ENCODE measurements around the gene SELENOO. TPM values are rescaled to one million over a fixed set of nuclear protein-coding genes. Genes with fewer than 3 reads are reported as not detected.
A peak's percentile ranks its signal among the peaks of the same experiment; 100 is the strongest.

SELENOO gene
- total RNA-seq, 2 experiments from 2014 or later: 30.0 to 35.6 TPM

- Mint-ChIP-seq H3K27me3 (no peaks in the 10 kb centered on the region), H3K4me1 (peaks cover 35% of the 10 kb centered on the region), H3K9me3 (ENCODE audit: low read depth) (no peaks in the 10 kb centered on the region), H3K36me3 (peaks cover 7% of the 10 kb centered on the region), H3K27ac (peak within 1 kb of the TSS; percentile 95), H3K4me3 (peak within 1 kb of the TSS; percentile 95)
- CTCF ChIA-PET: interaction anchor here (1.3 kb wide), 1 partner anchor 14 kb away, joined by 5 read pairs; no protein-coding TSS in a partner anchor
- DNase-seq (peak; percentile 92), ATAC-seq (peak; percentile 68)
Measured at GRCh38 chr22:50185375-50186087, 15.3 kb upstream of the SELENOO start, which contains the start of gene TRABD. TRABD (plus strand) TSS chr22:50185913; CDS start chr22:50193061, 7,148 bp downstream.

- Mint-ChIP-seq H3K9me3 (ENCODE audit: low read depth) (no peaks in the 10 kb centered on the region), H3K27ac (peak overlapping the region; percentile 95), H3K36me3 (peaks cover 8% of the 10 kb centered on the region), H3K4me1 (peaks cover 37% of the 10 kb centered on the region), H3K27me3 (no peaks in the 10 kb centered on the region), H3K4me3 (peak overlapping the region; percentile 95)
- DNase-seq (no peak), ATAC-seq (no peak)
- CTCF ChIA-PET: interaction anchor here (1.2 to 2.4 kb wide), 4 partner anchors 25 to 65 kb away, joined by 3 to 14 read pairs (median 4); partner anchors contain the start of gene HDAC10
Measured at GRCh38 chr22:50186181-50186714, 14.6 kb upstream of the SELENOO start.

- Mint-ChIP-seq H3K27me3 (no peaks in the 10 kb centered on the region), H3K27ac (peak overlapping the region; percentile 95), H3K36me3 (peaks cover 14% of the 10 kb centered on the region), H3K9me3 (ENCODE audit: low read depth) (no peaks in the 10 kb centered on the region), H3K4me1 (peaks cover 44% of the 10 kb centered on the region), H3K4me3 (peak overlapping the region; percentile 95)
- CTCF ChIA-PET: interaction anchor here (1.2 to 2.4 kb wide), 4 partner anchors 24 to 64 kb away, joined by 3 to 14 read pairs (median 4); partner anchors contain the start of gene HDAC10
- ATAC-seq: no peak
- peak; percentile 67 for DNase-seq
Measured at GRCh38 chr22:50186761-50187523, 13.9 kb upstream of the SELENOO start.

- no peaks in the 10 kb centered on the region for H3K9me3 Mint-ChIP-seq (ENCODE audit: low read depth)
- DNase-seq (no peak), ATAC-seq (no peak)
- H3K27me3 Mint-ChIP-seq: no peaks in the 10 kb centered on the region
- peaks cover 56% of the 10 kb centered on the region for H3K4me1 Mint-ChIP-seq
- CTCF ChIA-PET: interaction anchor here (2.4 kb wide), 1 partner anchor 39 kb away, joined by 14 read pairs; no protein-coding TSS in a partner anchor
- H3K27ac Mint-ChIP-seq: peak overlapping the region; percentile 95
- no peak overlapping the region for H3K4me3 Mint-ChIP-seq
- H3K36me3 Mint-ChIP-seq: peaks cover 20% of the 10 kb centered on the region
Measured at GRCh38 chr22:50188356-50188755, 12.5 kb upstream of the SELENOO start.

GRCh38 chr22:50189184-50189848, 11.5 kb upstream of the SELENOO start:
- no peaks in the 10 kb centered on the region for H3K9me3 Mint-ChIP-seq (ENCODE audit: low read depth)
- ATAC-seq: no peak
- H3K4me1 Mint-ChIP-seq: peaks cover 55% of the 10 kb centered on the region
- CTCF ChIA-PET: interaction anchor here (0.7 to 3.4 kb wide), 6 partner anchors 13 to 171 kb away, joined by 3 to 16 read pairs (median 3); no protein-coding TSS in a partner anchor
- peak overlapping the region; percentile 95 for H3K27ac Mint-ChIP-seq
- peak overlapping the region; percentile 88 for H3K4me3 Mint-ChIP-seq
- H3K27me3 Mint-ChIP-seq: no peaks in the 10 kb centered on the region
- peaks cover 20% of the 10 kb centered on the region for H3K36me3 Mint-ChIP-seq
- no peak for DNase-seq

GRCh38 chr22:50189849-50190181, 11.0 kb upstream of the SELENOO start:
- Mint-ChIP-seq H3K4me1 (peaks cover 52% of the 10 kb centered on the region), H3K27me3 (no peaks in the 10 kb centered on the region), H3K36me3 (peaks cover 20% of the 10 kb centered on the region), H3K4me3 (peak overlapping the region; percentile 88), H3K9me3 (ENCODE audit: low read depth) (no peaks in the 10 kb centered on the region), H3K27ac (peak overlapping the region; percentile 95)
- ATAC-seq (peak; percentile 6), DNase-seq (no peak)
- CTCF ChIA-PET: interaction anchor here (0.7 to 3.4 kb wide), 7 partner anchors 12 to 172 kb away, joined by 3 to 16 read pairs (median 3); no protein-coding TSS in a partner anchor

GRCh38 chr22:50190182-50190940, 10.4 kb upstream of the SELENOO start:
- Mint-ChIP-seq H3K4me1 (peaks cover 52% of the 10 kb centered on the region), H3K4me3 (peak overlapping the region; percentile 88), H3K9me3 (ENCODE audit: low read depth) (no peaks in the 10 kb centered on the region), H3K36me3 (peaks cover 22% of the 10 kb centered on the region), H3K27me3 (no peaks in the 10 kb centered on the region), H3K27ac (peak overlapping the region; percentile 95)
- peak; percentile 57 for ATAC-seq
- CTCF ChIA-PET: interaction anchor here (0.7 to 3.4 kb wide), 14 partner anchors 8 to 431 kb away, joined by 3 to 16 read pairs (median 4); no protein-coding TSS in a partner anchor
- DNase-seq: peak; percentile 88

- no peaks in the 10 kb centered on the region for H3K9me3 Mint-ChIP-seq (ENCODE audit: low read depth)
- peak; percentile 58 for ATAC-seq
- peaks cover 50% of the 10 kb centered on the region for H3K4me1 Mint-ChIP-seq
Measured at GRCh38 chr22:50190941-50191741, 9.7 kb upstream of the SELENOO start.

GRCh38 chr22:50192436-50193204, 8.2 kb upstream of the SELENOO start:
- peak overlapping the region; percentile 95 for H3K27ac Mint-ChIP-seq
- peaks cover 43% of the 10 kb centered on the region for H3K4me1 Mint-ChIP-seq
- peaks cover 17% of the 10 kb centered on the region for H3K36me3 Mint-ChIP-seq
- no peaks in the 10 kb centered on the region for H3K27me3 Mint-ChIP-seq
- peak overlapping the region; percentile 88 for H3K4me3 Mint-ChIP-seq
- DNase-seq (peak; percentile 64), ATAC-seq (no peak)
- CTCF ChIA-PET: interaction anchor here (0.8 to 3.4 kb wide), 2 partner anchors 9 to 20 kb away, joined by 3 to 15 read pairs; no protein-coding TSS in a partner anchor
- H3K9me3 Mint-ChIP-seq (ENCODE audit: low read depth): no peaks in the 10 kb centered on the region

More at GRCh38 chr22:50190941-50191741, 9.7 kb upstream of the SELENOO start:
- Mint-ChIP-seq H3K36me3 (peaks cover 22% of the 10 kb centered on the region), H3K27ac (peak overlapping the region; percentile 95), H3K4me3 (peak overlapping the region; percentile 88), H3K27me3 (no peaks in the 10 kb centered on the region)
- CTCF ChIA-PET: interaction anchor here (0.6 to 3.4 kb wide), 14 partner anchors 9 to 430 kb away, joined by 3 to 16 read pairs (median 4); no protein-coding TSS in a partner anchor
- DNase-seq: peak; percentile 90

- H3K4me3 Mint-ChIP-seq: no peak overlapping the region
- DNase-seq (no peak), ATAC-seq (no peak)
- H3K27me3 Mint-ChIP-seq: no peaks in the 10 kb centered on the region
- no peak overlapping the region for H3K27ac Mint-ChIP-seq
- CTCF ChIA-PET: no interaction called here
- peaks cover 37% of the 10 kb centered on the region for H3K4me1 Mint-ChIP-seq
- peaks cover 21% of the 10 kb centered on the region for H3K36me3 Mint-ChIP-seq
- H3K9me3 Mint-ChIP-seq (ENCODE audit: low read depth): no peaks in the 10 kb centered on the region
Measured at GRCh38 chr22:50193621-50194020, 7.2 kb upstream of the SELENOO start.

Measured in activated CD8-positive, alpha-beta memory T cell treated with anti-CD3 and anti-CD28 coated beads, Interleukin-2, amount 10 ng/mL, durations not matched to agents 7 days and 5 days (primary cell).